ENCODE data around the gene KDM6A.

DNA sequence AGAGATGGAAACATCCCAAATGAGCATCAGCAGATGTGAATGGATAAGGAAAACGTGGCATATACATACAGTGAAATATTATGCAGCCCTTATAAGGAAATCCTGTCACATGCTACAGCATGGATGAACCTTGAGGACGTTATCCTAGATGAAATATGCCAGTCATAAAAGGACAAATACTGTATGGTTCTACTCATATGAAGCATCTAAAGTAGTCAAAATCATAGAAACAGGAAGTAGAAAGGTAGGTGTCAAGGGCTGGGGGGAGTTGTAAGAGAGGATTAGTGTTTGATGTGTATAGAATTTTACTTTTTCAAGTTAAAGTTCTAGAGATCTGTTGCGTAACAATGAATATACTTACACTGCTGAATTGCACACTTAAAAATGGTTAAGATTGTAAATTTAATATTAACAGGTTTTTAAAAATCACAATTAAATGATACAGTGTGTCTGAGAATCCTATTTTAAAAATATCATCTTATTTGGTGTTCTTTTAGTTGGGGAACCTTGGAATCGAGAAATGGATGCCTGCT lies 58.5 kb downstream of the KDM6A start:
- TF ChIP-seq POLR2A (IDR thresholded peaks at IDR 0.05; ENCODE audit: low read length): no peak
- no peak for TF ChIP-seq GATA1 (IDR thresholded peaks at IDR 0.05; ENCODE audit: low read depth, low read length)

Measured in erythroblast (primary cell).